GM04504 (cell line): ENCODE measurements around the gene NRG3.

ENCODE experiments used
- DNase-seq: peaks from one replicate; pipeline ENCODE4 v3.0.0-alpha.2; 2012; ENCODE audit warnings: low read depth

Gene NRG3

DNA sequence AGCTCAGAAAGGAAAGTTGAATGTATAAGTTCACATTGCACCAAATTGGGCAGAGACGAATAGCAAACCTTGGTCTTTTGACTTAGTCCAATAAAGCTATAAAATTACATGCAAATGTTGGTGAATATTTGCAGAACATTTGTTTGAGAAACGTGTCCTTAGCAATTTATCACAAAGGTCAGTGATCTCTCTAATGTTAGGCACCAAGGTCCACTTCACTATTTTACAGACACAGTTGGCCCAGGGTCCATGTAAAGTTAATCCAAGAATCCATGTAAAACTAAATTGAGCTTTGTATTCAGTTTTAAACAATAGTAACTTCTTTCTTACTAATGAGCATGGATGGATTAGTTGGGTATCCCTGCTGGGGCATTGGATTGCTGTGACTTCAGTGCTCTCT, 617.7 kb downstream of the NRG3 start:
- no peak for DNase-seq

- no peak for DNase-seq
Observed at GRCh38 chr10:82496114-82496513, 621.1 kb downstream of the NRG3 start.

- DNase-seq, result no peak
Observed at GRCh38 chr10:82497439-82497838, 622.4 kb downstream of the NRG3 start.

- no peak for DNase-seq
Observed at GRCh38 chr10:82498976-82499375, 624.0 kb downstream of the NRG3 start.

- DNase-seq, result no peak
Observed at GRCh38 chr10:82505009-82505408, 630.0 kb downstream of the NRG3 start.

DNA sequence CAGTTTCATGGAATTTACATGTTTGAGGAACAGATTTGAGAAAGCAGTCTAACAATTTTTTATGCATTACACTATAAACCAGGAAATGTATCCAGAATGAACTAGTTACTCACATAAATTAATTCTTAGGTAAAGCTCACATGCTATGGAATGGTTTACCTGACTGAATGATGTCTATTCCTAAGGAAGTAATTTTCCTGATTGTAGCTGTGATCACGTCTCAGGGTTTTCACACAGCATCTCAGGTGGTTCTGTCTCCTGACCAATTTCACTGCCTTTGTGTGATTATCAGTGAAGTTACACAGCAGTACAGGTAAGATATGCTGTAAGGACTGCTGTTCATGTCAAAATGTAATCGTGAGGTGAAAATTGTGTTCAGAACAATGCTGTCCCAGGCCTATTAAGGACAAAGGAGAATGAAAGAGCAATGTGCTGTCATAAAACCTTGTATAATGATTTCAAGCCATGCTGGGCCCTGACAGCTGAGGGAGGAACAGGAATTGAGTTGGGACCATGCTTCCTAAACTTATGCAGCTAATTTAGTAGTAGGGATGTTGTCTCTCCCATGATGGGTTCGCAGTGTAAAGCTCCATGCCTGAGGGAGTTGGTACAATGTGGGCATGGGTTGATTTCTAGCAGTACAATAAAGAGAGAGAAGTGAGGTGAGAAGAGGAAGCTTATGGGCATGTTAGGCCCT, 631.8 kb downstream of the NRG3 start:
- DNase-seq, result no peak

DNA sequence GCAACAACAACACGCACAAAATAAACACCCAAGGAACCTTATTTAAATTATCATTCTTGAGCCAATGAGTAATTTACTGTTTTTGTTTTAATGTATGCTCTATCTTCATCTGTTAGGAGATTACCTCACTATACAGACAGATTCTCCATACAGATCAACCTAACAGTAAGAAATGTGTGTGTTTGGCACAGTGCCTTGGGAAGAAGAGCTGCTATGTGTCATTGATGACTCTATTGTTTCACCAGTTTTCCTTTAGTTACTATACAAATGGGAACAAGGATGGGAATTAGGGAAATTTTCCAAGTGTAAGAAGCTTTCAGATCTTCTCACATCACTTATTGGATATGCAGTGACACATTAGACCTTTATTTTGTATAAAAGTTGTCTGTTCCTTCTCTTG, 640.3 kb downstream of the NRG3 start:
- DNase-seq, result no peak

- DNase-seq, result no peak
Observed at GRCh38 chr10:82529062-82529461, 654.1 kb downstream of the NRG3 start.

DNA sequence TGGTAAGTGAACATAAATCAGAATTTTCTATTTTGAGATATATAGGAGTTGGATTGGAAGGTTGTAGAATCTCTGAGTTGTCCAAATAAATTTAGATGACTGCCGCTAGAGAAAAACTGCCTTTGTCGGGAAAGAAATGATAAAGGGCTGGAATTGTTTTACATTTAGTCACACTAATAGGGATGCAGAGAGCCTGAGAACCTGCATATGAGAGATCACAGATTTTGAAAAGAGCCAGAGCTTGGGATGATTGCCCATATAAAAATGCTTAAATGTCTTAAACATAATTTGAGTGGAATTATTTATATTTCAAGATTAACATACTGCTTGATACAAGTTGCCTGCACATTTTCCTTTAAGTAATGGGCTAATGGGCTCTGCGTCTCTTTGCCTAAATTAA, 660.5 kb downstream of the NRG3 start:
- DNase-seq, result no peak

GRCh38 chr10:82536668-82537067, 661.7 kb downstream of the NRG3 start:
- DNase-seq, result no peak

GRCh38 chr10:82538272-82538671, 663.3 kb downstream of the NRG3 start:
- DNase-seq, result no peak

DNA sequence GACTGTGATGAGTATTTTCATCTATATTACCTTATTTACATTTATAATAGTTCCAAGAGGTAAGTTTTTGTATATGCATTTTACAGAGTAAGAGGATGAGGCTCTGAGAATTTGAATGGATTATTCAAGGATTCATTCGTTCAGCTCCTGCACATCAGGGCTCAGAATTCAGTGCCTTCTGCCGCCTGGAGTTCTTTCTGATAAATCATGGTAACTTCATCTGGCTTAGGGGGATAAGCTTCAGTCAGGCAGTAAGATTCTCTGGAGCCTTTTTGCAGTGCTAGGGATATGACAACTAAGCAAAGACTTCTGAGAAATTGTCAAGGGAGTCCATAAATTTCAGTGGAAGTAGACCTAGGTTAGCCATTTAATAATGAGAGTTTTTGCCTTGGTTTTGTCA, 668.6 kb downstream of the NRG3 start:
- no peak for DNase-seq

DNA sequence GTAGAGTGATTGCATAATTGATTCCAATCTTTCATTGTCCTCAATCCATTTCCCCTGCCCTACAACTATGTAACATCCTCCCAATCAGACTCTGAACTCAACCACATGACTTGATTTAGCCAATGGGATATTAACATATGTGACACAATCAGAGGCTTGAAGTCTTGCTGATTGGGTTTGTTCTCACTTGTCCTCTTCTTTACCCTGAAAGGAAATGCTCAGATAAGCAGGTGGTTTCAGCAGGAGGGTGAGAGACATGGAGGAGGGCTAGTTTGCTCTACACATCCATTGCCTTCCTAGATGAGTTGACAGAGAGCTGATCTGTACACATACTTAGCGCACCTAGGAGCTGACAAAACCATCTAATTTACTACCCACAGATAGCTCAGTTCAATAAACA, 669.4 kb downstream of the NRG3 start:
- no peak for DNase-seq

DNA sequence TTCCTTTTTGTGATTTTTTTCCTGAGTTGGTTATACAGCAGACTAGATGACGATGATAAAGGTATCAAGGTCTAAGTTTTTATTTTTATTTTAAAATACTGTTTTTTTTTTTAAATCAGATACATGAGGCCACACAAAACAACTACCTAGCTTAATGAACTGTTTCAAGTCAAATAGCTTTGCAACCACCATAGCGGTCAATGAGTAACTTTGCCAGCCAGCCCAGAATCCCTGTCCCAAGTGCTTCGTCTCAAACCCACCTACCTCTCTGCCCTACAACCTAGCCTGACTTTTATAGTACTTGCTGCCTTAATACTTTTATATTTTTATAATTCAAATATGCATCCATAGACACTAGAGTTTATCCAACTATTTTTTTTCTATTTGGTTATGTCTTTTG, 676.5 kb downstream of the NRG3 start:
- no peak for DNase-seq

DNA sequence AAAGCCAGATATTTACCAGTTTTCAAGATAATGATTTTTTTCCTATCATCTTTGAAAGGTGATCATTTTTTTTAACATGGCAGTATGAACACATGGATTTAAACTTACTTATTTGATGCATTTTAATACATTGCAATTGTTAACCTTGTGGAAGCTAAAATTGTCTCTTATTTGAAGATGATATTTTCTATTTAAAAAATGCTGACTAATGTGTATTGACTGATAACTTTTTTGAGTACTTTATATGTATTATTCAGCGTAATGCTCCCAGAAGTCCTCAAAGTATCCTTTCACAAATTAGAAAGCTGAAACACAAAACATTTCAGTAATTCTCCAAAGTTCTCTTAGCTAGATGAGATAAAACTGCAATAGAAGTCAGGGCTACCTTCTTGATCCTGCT, 677.3 kb downstream of the NRG3 start:
- no peak for DNase-seq

- no peak for DNase-seq
Observed at GRCh38 chr10:82554381-82554780, 679.4 kb downstream of the NRG3 start.

DNA sequence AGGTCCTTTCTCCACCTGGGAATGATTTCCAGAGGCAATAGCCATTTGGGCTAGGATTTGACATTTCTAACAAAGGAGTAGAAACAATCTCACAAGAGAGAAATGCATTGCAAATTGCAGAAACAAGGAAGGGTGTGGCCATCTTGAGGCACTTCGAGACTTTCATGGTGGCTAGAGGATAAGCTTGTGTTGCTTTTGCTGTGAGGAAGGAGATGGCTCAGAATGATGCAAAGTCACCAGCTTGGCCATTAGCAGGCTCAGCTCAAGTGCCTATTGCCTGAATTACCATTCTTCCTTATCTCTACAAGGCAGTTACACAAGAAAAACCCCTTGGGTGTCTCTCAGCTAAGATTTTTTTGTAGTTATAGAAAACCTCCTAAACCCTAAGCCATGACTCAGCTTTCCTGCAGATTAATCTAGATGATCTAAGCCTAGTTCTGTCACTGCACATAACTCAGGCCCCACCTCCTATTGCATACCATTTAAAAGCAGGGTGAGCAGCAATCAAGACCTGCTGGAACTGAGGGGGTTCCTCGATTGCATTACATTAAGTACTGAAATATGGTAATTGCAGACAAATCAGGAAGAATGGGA, 683.1 kb downstream of the NRG3 start:
- no peak for DNase-seq

- DNase-seq, result no peak
Observed at GRCh38 chr10:82564353-82565196, 689.6 kb downstream of the NRG3 start.

DNA sequence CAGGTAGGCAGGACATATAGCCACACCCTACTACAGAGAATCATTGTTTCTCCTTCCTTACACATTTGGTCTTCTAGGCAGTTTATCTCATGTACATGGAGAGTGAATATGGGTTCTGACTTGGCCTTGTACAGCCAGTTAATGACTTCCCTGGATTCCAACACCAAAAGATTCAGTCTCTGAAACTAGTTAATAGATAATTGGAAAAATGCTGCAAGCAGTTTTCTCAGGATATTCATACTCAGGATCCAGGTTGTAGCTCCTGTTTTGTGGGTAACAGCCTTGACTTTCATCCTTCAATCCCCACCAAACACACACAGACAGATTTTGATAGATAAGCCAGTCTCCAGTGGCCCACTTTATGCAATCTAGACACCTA, 690.2 kb downstream of the NRG3 start:
- no peak for DNase-seq

DNA sequence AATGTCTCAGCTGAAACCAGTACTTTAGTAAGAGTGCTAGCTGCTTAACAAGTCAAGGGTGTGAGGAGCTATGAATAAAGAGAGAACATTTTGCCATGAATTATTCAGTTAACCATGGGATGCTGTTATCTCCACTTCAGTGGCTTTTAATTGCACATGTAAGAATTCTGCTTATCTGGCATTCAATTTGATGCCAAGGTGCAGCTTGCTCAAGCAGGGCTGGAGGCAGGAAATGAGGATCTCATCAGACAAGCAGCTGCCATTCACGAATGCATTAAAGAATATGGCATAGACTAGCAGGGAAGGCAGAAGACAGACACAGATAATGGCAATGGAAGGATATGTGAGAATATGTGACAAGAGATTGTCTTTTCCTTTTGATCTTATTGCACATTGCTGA, 697.8 kb downstream of the NRG3 start:
- DNase-seq, result no peak

DNA sequence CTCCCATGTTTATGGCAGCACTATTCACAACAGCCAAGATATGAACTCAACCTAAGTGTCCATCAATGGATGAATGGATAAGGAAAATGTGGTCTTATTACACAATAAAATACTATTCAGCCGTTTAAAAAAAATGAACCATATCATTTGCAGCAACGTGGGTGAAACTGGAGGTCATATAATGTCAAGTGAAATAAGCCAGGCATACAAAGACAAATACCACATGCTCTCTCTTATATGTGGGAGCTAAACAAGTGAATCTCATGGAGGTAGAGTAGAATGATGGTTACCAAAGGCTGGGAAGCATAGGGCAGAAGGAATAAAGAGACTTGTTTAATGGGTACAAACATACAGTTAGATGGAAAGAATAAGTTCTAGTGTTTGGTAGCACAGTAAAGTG, 699.1 kb downstream of the NRG3 start:
- no peak for DNase-seq

- DNase-seq, result no peak
Observed at GRCh38 chr10:82575318-82575717, 700.3 kb downstream of the NRG3 start.

GRCh38 chr10:82576093-82576492, 701.1 kb downstream of the NRG3 start:
- DNase-seq, result no peak
